ENCODE measurements around the gene NT5DC4. TPM values are rescaled to one million over a fixed set of nuclear protein-coding genes. Genes with fewer than 3 reads are reported as not detected.

The NT5DC4 gene
- total RNA-seq, 1 experiment from 2014 or later: not detected

- Histone ChIP-seq H3K9me3 (ENCODE audit: low read depth, low read length, poor library complexity, severe bottlenecking) (no peaks in the 10 kb centered on the region), H3K27ac (ENCODE audit: low read depth, low read length, poor library complexity, severe bottlenecking) (no peak overlapping the region), H3K4me1 (ENCODE audit: insufficient read depth, low read length, poor library complexity, severe bottlenecking) (no peaks in the 10 kb centered on the region), H3K27me3 (replicated peaks; ENCODE audit: insufficient read depth, low read depth, low read length, poor library complexity) (no peaks in the 10 kb centered on the region), H3K4me3 (ENCODE audit: low read depth, low read length, poor library complexity, severe bottlenecking) (no peak overlapping the region), H3K36me3 (ENCODE audit: insufficient read depth, low read length, poor library complexity, severe bottlenecking) (no peaks in the 10 kb centered on the region)
- TF ChIP-seq EZH2 (IDR thresholded peaks at IDR 0.05; ENCODE audit: borderline replicate concordance, low read depth, low read length, poor library complexity, severe bottlenecking) (no peak), CTCF (conservative IDR thresholded peaks at IDR 0.05; ENCODE audit: low read depth, low read length) (no peak)
- intact Hi-C loops (cut with micrococcal nuclease; ENCODE audit: unreplicated experiment): no loop called here
- ChIA-PET POLR2A (ENCODE audit: low non-redundant PET) (no interaction called here), CTCF (no interaction called here)
- BruUV-seq (replicated peaks): no TSS peak
- DNase-seq (ENCODE audit: low spot score): no peak
Measured at GRCh38 chr2:112674229-112674628, 46.6 kb upstream of the NT5DC4 start.

GRCh38 chr2:112679484-112679883 is 41.3 kb upstream of the NT5DC4 start:
- CTCF ChIA-PET: no interaction called here
- BruUV-seq (replicated peaks): no TSS peak
- Histone ChIP-seq H3K9me3 (ENCODE audit: low read depth, low read length, poor library complexity, severe bottlenecking) (no peaks in the 10 kb centered on the region), H3K4me3 (ENCODE audit: low read depth, low read length, poor library complexity, severe bottlenecking) (no peak overlapping the region), H3K27me3 (replicated peaks; ENCODE audit: insufficient read depth, low read depth, low read length, poor library complexity) (no peaks in the 10 kb centered on the region), H3K36me3 (ENCODE audit: insufficient read depth, low read length, poor library complexity, severe bottlenecking) (no peaks in the 10 kb centered on the region), H3K27ac (ENCODE audit: low read depth, low read length, poor library complexity, severe bottlenecking) (no peak overlapping the region), H3K4me1 (ENCODE audit: insufficient read depth, low read length, poor library complexity, severe bottlenecking) (no peaks in the 10 kb centered on the region)
- intact Hi-C loops (cut with micrococcal nuclease; ENCODE audit: unreplicated experiment): no loop called here
- POLR2A ChIA-PET (ENCODE audit: low non-redundant PET): no interaction called here
- DNase-seq (ENCODE audit: low spot score): no peak
- TF ChIP-seq EZH2 (IDR thresholded peaks at IDR 0.05; ENCODE audit: borderline replicate concordance, low read depth, low read length, poor library complexity, severe bottlenecking): no peak
- no peak for TF ChIP-seq CTCF (conservative IDR thresholded peaks at IDR 0.05; ENCODE audit: low read depth, low read length)

- Histone ChIP-seq H3K4me3 (ENCODE audit: low read depth, low read length, poor library complexity, severe bottlenecking) (no peak overlapping the region), H3K36me3 (ENCODE audit: insufficient read depth, low read length, poor library complexity, severe bottlenecking) (no peaks in the 10 kb centered on the region), H3K27me3 (replicated peaks; ENCODE audit: insufficient read depth, low read depth, low read length, poor library complexity) (no peaks in the 10 kb centered on the region), H3K27ac (ENCODE audit: low read depth, low read length, poor library complexity, severe bottlenecking) (no peak overlapping the region), H3K9me3 (ENCODE audit: low read depth, low read length, poor library complexity, severe bottlenecking) (no peaks in the 10 kb centered on the region), H3K4me1 (ENCODE audit: insufficient read depth, low read length, poor library complexity, severe bottlenecking) (no peaks in the 10 kb centered on the region)
- TF ChIP-seq CTCF (conservative IDR thresholded peaks at IDR 0.05; ENCODE audit: low read depth, low read length): no peak
- no peak for TF ChIP-seq EZH2 (IDR thresholded peaks at IDR 0.05; ENCODE audit: borderline replicate concordance, low read depth, low read length, poor library complexity, severe bottlenecking)
- ChIA-PET POLR2A (ENCODE audit: low non-redundant PET) (no interaction called here), CTCF (no interaction called here)
- intact Hi-C loops (cut with micrococcal nuclease; ENCODE audit: unreplicated experiment): no loop called here
- BruUV-seq (replicated peaks): no TSS peak
- no peak for DNase-seq (ENCODE audit: low spot score)
Measured at GRCh38 chr2:112680666-112681101, 40.1 kb upstream of the NT5DC4 start.
